ENCODE data around the gene GPR37L1. TPM values are rescaled to one million over a fixed set of nuclear protein-coding genes. Genes with fewer than 3 reads are reported as not detected.

GPR37L1 gene
- total and polyA plus RNA-seq, 12 donors: 0.03 to 0.20 (median 0.05) TPM; not detected in 7

DNA sequence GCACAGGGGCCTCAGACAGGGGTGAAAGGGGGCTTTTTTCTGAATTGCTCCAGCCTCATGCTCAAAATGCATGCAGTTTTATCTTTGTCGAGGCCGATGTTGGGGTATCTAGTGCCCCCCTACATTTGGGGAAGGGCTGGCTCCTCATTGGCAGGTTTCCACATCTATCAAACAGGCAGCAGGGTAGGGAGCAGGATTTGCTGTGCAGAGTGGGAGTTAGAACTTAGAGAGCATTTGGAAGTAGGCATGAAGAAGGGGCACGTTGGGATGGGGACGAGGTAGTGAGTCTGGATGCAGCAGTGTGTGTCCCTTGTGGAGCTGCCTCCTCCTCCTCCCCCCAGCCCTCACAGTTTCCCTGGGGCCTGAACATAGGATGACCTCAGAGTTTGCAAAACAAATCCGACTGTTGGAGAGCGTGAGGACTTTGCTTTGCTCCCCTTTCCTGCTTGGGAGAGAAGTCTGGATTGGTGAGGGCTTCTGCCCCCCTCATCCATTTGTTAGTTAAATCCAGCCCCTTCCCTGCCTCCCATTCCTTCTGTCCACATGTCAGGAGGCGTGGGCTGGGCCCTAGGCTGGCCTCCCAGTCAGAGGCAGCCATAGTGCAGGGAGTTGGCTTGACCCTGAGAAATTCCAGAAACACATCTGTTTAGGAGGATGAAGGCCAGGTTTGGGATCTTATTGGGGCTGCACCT lies 36.9 kb upstream of the GPR37L1 start:
- H3K4me1 ChIP-seq: peaks cover 0 to 20% (median 0%) of the 10 kb centered on the region in 9 donors
- H3K27ac ChIP-seq: peak overlapping the region in 2 of 10 donors; percentile 20 to 22
- no peaks in the 10 kb centered on the region for H3K36me3 ChIP-seq
- TF ChIP-seq CTCF (IDR thresholded peaks at IDR 0.05): no peak
- no peak overlapping the region for H3K4me3 ChIP-seq
- DNase-seq: peak in 1 of 2 donors; percentile 17
- ATAC-seq: peak; percentile 42 to 84 (median 59)
- H3K27me3 ChIP-seq: no peaks in the 10 kb centered on the region
- intact Hi-C loops (cut with DNase I): no loop called here
- 57 to 68% methylated on average over 7 of the region's 7 CpGs for WGBS, 2 donors
- no peaks in the 10 kb centered on the region for H3K9me3 ChIP-seq

GRCh38 chr1:202086579-202087350 lies 36.0 kb upstream of the GPR37L1 start:
- peak overlapping the region in 1 of 10 donors; percentile 22 for H3K27ac ChIP-seq
- peaks cover 0 to 20% (median 0%) of the 10 kb centered on the region in 9 donors for H3K4me1 ChIP-seq
- intact Hi-C loops (cut with DNase I): no loop called here
- DNase-seq (peak in 1 of 2 donors; percentile 21), ATAC-seq (peak in 2 of 8 donors; percentile 9 to 30)
- no peaks in the 10 kb centered on the region for H3K27me3 ChIP-seq
- no peak overlapping the region for H3K4me3 ChIP-seq
- TF ChIP-seq CTCF (IDR thresholded peaks at IDR 0.05): no peak
- WGBS, 2 donors: 72 to 74% methylated on average over 7 of the region's 7 CpGs
- H3K9me3 ChIP-seq: no peaks in the 10 kb centered on the region
- H3K36me3 ChIP-seq: no peaks in the 10 kb centered on the region

DNA sequence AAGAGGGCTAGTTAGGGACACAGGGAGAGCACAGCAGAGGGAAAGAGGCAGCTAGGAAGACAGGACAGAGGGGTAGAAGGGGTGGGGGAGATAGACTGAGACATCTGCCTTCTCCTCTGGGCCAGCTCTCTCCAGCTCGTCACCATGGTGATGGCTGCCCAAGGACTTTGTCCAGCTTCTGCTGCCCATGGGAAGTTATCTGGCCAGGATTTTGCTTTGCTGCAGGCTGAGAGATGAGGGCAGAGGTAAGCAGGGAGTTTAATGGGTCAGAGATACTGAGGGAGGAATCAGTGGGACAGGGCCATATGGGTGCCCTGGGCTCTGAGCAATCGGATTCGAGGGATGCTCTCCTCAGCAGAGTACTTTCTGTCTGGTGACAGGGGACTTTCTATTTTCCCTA lies 34.5 kb upstream of the GPR37L1 start:
- H3K36me3 ChIP-seq: no peaks in the 10 kb centered on the region
- H3K4me1 ChIP-seq: peaks cover 0 to 20% (median 0%) of the 10 kb centered on the region in 9 donors
- no peaks in the 10 kb centered on the region for H3K9me3 ChIP-seq
- WGBS, 2 donors: 82 to 96% methylated on average over 3 of the region's 3 CpGs
- no peak overlapping the region for H3K27ac ChIP-seq
- no peak overlapping the region for H3K4me3 ChIP-seq
- DNase-seq (no peak), ATAC-seq (no peak)
- intact Hi-C loops (cut with DNase I): no loop called here
- no peak for TF ChIP-seq CTCF (IDR thresholded peaks at IDR 0.05)
- no peaks in the 10 kb centered on the region for H3K27me3 ChIP-seq

GRCh38 chr1:202090994-202091393 lies 31.7 kb upstream of the GPR37L1 start:
- DNase-seq: no peak

More at GRCh38 chr1:202090994-202091393, 31.7 kb upstream of the GPR37L1 start:
- WGBS, 2 donors: 96 to 99% methylated on average over 3 of the region's 3 CpGs
- H3K27ac ChIP-seq: no peak overlapping the region
- no peak for ATAC-seq
- H3K9me3 ChIP-seq: no peaks in the 10 kb centered on the region
- intact Hi-C loops (cut with DNase I): loop anchor here in 1 of 10 donors (1.0 kb wide), 1 partner anchor 13 kb away; no protein-coding TSS in a partner anchor
- TF ChIP-seq CTCF (IDR thresholded peaks at IDR 0.05): no peak
- H3K27me3 ChIP-seq: no peaks in the 10 kb centered on the region
- peaks cover 0 to 11% (median 0%) of the 10 kb centered on the region in 9 donors for H3K4me1 ChIP-seq
- H3K4me3 ChIP-seq: no peak overlapping the region
- H3K36me3 ChIP-seq: no peaks in the 10 kb centered on the region
